GM18505 (cell line): ENCODE measurements around the gene SLC30A9.

Source experiments
- ATAC-seq: cut with Tn5 transposase; IDR thresholded peaks from one replicate; pipeline ENCODE4 v1.9.1; 2021; ENCODE audit not compliant: unreplicated experiment
- POLR2A ChIP-seq: IDR thresholded peaks from 4 replicates; pipeline ENCODE4 v1.6.1; 2011; ENCODE audit warnings: borderline replicate concordance; ENCODE audit not compliant: insufficient read depth, insufficient read length; ENCODE audit errors: extremely low read depth

Gene SLC30A9

GRCh38 chr4:42050516-42051249, 60.4 kb downstream of the SLC30A9 start:
- no peak for ATAC-seq
- no peak for TF ChIP-seq POLR2A

- TF ChIP-seq POLR2A = no peak
- no peak for ATAC-seq
Measured at GRCh38 chr4:42066402-42066801, 76.1 kb downstream of the SLC30A9 start.

- no peak for TF ChIP-seq POLR2A
Measured at GRCh38 chr4:42067264-42067663, 76.9 kb downstream of the SLC30A9 start.

GRCh38 chr4:42070463-42070862, 80.1 kb downstream of the SLC30A9 start:
- ATAC-seq = no peak
- no peak for TF ChIP-seq POLR2A

More at GRCh38 chr4:42067264-42067663, 76.9 kb downstream of the SLC30A9 start:
- ATAC-seq = no peak

GRCh38 chr4:42074294-42074693, 84.0 kb downstream of the SLC30A9 start:
- no peak for TF ChIP-seq POLR2A
- no peak for ATAC-seq

GRCh38 chr4:42078184-42078801, 88.0 kb downstream of the SLC30A9 start:
- ATAC-seq = peak; percentile 82

GRCh38 chr4:42080306-42080705, 90.0 kb downstream of the SLC30A9 start:
- ATAC-seq = peak; percentile 73
- no peak for TF ChIP-seq POLR2A

More at GRCh38 chr4:42078184-42078801, 88.0 kb downstream of the SLC30A9 start:
- TF ChIP-seq POLR2A = no peak

GRCh38 chr4:42083816-42084215, 93.5 kb downstream of the SLC30A9 start:
- no peak for TF ChIP-seq POLR2A
- no peak for ATAC-seq

GRCh38 chr4:42088386-42088785, 98.1 kb downstream of the SLC30A9 start:
- ATAC-seq = no peak
- no peak for TF ChIP-seq POLR2A

- no peak for TF ChIP-seq POLR2A
- ATAC-seq = no peak
Measured at GRCh38 chr4:42101446-42101975, 111.2 kb downstream of the SLC30A9 start.

GRCh38 chr4:42104521-42104920, 114.2 kb downstream of the SLC30A9 start:
- TF ChIP-seq POLR2A = no peak
- no peak for ATAC-seq

- no peak for TF ChIP-seq POLR2A
- ATAC-seq = no peak
Measured at GRCh38 chr4:42112846-42113245, 122.5 kb downstream of the SLC30A9 start.

GRCh38 chr4:42119886-42120285, 129.6 kb downstream of the SLC30A9 start:
- no peak for TF ChIP-seq POLR2A
- no peak for ATAC-seq

GRCh38 chr4:42122237-42122636, 131.9 kb downstream of the SLC30A9 start:
- TF ChIP-seq POLR2A = no peak
- ATAC-seq = no peak
